ENCODE data around the gene TMOD4. TPM values are rescaled to one million over a fixed set of nuclear protein-coding genes. Genes with fewer than 3 reads are reported as not detected.
A peak's percentile ranks its signal among the peaks of the same experiment; 100 is the strongest.
"Not testable (repeated sequence)": the region's sequence is repeated elsewhere in the genome, so short reads cannot be mapped to it uniquely, and the experiment has no call there.

TMOD4 gene
- total RNA-seq (2014; rRNA removed; shearing (Covaris generic)) = not detected in 2 replicates

GRCh38 chr1:151175863-151176262 lies at the start of gene TMOD4:
TMOD4 (minus strand) TSS chr1:151175981; CDS start chr1:151174875, 1,106 bp downstream.
- no peak for DNase-seq (ENCODE audit: low read depth)

GRCh38 chr1:151222130-151222529 lies 46.3 kb upstream of the TMOD4 start:
- DNase-seq (ENCODE audit: low read depth) = peak; percentile 21

GRCh38 chr1:151221616-151222015 lies 45.8 kb upstream of the TMOD4 start:
- DNase-seq (ENCODE audit: low read depth) = peak; percentile 32

- no peak for DNase-seq (ENCODE audit: low read depth)
Observed at GRCh38 chr1:151213560-151213959, 37.8 kb upstream of the TMOD4 start.

GRCh38 chr1:151211972-151212705 lies 36.4 kb upstream of the TMOD4 start:
- DNase-seq (ENCODE audit: low read depth) = peak; percentile 31

- DNase-seq (ENCODE audit: low read depth) = peak; percentile 94
Observed at GRCh38 chr1:151210830-151211229, 35.0 kb upstream of the TMOD4 start.

GRCh38 chr1:151205381-151205965 lies 29.7 kb upstream of the TMOD4 start:
- not testable (repeated sequence) for DNase-seq (ENCODE audit: low read depth)

- DNase-seq (ENCODE audit: low read depth) = peak; percentile 86
Observed at GRCh38 chr1:151199873-151200581, 24.2 kb upstream of the TMOD4 start.

- peak; percentile 99 for DNase-seq (ENCODE audit: low read depth)
Observed at GRCh38 chr1:151198254-151199127, 22.7 kb upstream of the TMOD4 start, which contains the start of gene PIP5K1A. PIP5K1A (plus strand) TSS chr1:151198552; CDS start chr1:151198997, 445 bp downstream.

GRCh38 chr1:151197863-151198253 lies 22.1 kb upstream of the TMOD4 start:
- DNase-seq (ENCODE audit: low read depth) = no peak

- peak; percentile 94 for DNase-seq (ENCODE audit: low read depth)
Observed at GRCh38 chr1:151196292-151196800, 20.6 kb upstream of the TMOD4 start.

- DNase-seq (ENCODE audit: low read depth) = peak; percentile 98
Observed at GRCh38 chr1:151194894-151195594, 19.3 kb upstream of the TMOD4 start.

- peak; percentile 20 for DNase-seq (ENCODE audit: low read depth)
Observed at GRCh38 chr1:151193856-151194255, 18.1 kb upstream of the TMOD4 start.

GRCh38 chr1:151193304-151193703 lies 17.5 kb upstream of the TMOD4 start:
- DNase-seq (ENCODE audit: low read depth) = no peak

- no peak for DNase-seq (ENCODE audit: low read depth)
Observed at GRCh38 chr1:151192047-151192446, 16.3 kb upstream of the TMOD4 start.

- DNase-seq (ENCODE audit: low read depth) = peak; percentile 89
Observed at GRCh38 chr1:151189637-151190445, 14.1 kb upstream of the TMOD4 start, which contains the start of gene VPS72. VPS72 (minus strand) TSS chr1:151190197; CDS start chr1:151190121, 76 bp downstream.

- not testable (repeated sequence) for DNase-seq (ENCODE audit: low read depth)
Observed at GRCh38 chr1:151188667-151189066, 12.9 kb upstream of the TMOD4 start.

GRCh38 chr1:151187205-151187604 lies 11.4 kb upstream of the TMOD4 start:
- no peak for DNase-seq (ENCODE audit: low read depth)

- no peak for DNase-seq (ENCODE audit: low read depth)
Observed at GRCh38 chr1:151184211-151184610, 8.4 kb upstream of the TMOD4 start.

Data from M059J (cell line).